Stimulated activated CD8-positive, alpha-beta memory T cell treated with anti-CD3 and anti-CD28 coated beads, Interleukin-7, amount 100 ng/mL, for 48 hours (primary cell): ENCODE data around the gene OR2A12.
A peak's percentile ranks its signal among the peaks of the same experiment; 100 is the strongest.
"Not testable (repeated sequence)": the region's sequence is repeated elsewhere in the genome, so short reads cannot be mapped to it uniquely, and the experiment has no call there.

Experiments
- DNase-seq, 2 donors: peaks; one replicate each; pipeline ENCODE4 v3.0.0-alpha.2; 2020; ENCODE audit warnings: low read depth in 1 of 2; ENCODE audit errors: extremely low read depth in 1 of 2

The OR2A12 gene

DNA sequence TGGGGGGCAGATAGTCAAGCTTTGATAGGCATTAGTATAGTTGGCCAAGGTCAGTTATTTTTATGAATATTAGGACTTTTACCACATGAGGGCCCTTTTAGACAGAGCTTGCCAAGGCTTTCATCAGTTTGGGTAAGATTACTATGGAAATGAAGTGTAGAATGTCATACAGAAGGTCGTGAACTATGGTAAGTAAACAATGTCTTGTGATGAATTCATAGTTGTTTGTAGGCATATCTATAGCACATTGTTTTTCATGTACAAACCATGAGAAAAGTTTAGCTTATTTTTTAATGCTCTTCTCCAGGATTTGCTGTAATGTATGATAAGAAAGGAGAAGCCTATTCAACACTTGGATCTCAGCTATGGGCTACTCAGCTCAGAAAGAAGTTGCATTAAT lies 27.6 kb downstream of the OR2A12 start:
- DNase-seq, result no peak

DNA sequence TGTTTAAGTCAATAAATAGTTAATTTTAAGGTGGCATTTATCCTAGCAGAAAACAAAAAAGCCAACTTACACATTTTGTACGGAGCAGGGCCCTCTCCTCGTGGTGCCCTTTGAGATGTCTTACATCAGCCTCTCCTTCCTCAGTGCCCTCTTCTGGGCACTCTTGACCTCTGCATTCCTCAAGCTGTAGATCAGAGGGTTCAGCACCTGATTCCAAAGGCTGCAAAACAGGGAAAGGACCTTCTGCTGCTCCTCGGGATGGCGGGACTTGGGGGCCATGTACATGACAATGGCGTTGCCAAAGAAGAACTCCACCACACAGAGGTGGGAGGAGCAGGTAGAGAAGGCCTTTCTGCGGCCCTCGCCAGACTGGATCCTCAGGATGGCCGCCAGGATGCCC lies 32.3 kb downstream of the OR2A12 start:
- no peak for DNase-seq

DNA sequence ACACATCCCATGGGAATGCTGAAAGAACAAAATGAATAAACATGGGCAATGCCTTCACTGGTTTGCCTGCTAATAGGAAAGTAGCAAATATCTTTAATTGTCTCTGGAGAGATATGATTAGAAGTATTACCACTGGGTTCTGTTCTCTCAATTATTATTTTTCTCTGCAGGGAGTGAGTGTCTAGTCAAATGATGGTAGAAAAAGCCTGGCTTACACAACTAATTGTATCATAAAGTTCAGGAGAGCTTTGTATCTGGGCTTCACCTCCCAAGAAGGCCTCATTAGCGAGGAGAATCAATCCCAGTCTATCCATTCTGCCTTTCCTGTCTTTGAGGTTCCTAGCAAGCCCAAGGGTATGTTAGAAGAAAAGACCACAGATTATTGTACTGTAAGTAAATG lies 36.8 kb downstream of the OR2A12 start, which contains the start of gene OR2A14:
TSS of gene OR2A14 (plus strand) at position 301 of the 400 bp plus-strand sequence. CDS start 5,937 bp downstream, outside the sequence.
- DNase-seq, result no peak

DNA sequence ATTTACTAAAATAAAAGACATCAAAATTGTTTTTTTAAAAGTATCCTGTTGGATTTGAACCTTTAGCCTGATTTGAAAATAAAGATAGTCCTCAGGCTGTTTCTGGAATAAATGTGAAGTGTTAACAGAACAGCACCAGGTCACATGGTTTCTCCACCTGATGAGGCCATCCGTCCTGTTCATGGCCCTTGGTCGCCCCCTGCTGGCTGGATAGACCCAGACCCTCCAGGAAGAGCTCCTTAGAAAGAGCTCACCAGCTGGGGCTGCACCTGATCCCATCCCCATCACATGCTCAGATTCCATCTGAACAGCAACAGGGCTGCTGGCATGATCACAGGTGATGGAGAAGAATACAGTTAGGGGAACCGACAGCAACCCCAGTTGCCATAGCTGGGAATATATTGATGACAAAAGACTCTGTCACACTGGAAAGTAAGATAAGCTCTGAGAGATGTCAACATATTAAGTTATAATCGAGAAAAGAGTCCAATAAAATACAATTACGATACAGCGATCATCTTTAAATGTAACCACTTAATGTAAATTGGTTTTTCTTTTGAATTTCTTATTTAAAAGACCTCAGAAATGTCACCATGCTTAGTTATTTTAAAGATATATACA lies 41.7 kb downstream of the OR2A12 start:
- DNase-seq, result peak; percentile 65 to 84

DNA sequence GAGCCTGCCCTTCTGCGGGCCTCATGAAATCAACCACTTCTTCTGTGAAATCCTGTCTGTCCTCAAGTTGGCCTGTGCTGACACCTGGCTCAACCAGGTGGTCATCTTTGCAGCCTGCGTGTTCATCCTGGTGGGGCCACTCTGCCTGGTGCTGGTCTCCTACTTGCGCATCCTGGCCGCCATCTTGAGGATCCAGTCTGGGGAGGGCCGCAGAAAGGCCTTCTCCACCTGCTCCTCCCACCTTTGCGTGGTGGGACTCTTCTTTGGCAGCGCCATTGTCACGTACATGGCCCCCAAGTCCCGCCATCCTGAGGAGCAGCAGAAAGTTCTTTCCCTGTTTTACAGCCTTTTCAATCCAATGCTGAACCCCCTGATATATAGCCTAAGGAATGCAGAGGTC lies 43.5 kb downstream of the OR2A12 start:
- DNase-seq, result not testable (repeated sequence)

DNA sequence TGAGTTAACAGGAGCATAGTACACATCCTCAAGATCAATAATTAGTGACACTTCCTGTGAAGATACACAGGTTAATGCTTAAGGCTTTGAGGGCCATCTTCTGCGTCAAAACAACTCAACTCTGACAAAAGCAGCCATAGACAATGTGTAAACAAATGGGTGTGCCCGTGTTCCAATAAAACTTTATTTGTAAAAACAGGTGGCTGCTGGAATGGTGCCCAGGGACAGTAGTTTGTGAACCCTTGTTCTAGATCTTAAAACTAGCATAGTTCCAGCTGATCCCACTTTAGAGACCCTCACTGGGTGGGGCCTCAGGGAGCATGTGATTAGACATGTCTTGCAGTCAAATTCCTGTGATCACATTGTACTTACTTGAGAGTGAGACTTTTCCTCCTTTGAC lies 44.7 kb downstream of the OR2A12 start:
- DNase-seq, result no peak

DNA sequence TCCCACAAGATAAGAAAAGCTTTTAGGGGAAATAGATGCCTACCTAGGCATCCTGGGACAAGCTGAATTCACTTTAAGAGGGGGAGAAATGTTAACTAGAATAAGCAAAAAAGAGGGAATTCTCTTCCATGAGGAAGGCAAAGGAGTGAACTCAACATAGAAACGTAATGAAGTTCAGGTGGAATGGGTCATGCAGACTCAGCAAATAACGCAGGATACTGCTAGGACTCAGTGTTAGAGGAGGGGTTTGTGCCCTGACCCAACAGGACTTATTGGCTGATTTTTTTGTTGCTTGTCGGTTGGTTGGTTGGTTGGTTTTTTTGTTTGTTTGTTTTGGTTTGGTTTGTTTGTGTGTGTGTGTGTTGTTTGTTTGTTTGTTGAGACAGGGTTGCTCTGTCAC lies 46.2 kb downstream of the OR2A12 start:
- DNase-seq, result no peak

DNA sequence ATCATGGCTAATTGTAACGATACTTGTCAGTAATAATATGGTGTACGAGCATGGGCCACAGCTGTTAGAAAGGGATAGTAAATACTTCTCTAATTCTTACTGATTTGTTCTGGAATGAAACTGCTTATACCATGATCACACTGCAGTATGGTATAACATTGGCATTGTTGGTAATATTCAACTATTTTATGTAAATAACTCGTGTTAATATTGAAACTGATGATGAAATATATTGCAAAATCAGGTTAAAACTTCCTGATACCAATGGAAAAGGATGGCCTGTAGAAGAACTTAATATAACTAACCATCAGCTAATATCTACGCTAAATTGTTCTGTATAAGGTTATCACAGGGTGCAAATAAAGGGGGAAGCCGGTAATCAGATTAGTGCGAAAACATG lies 47.2 kb downstream of the OR2A12 start:
- DNase-seq, result no peak

DNA sequence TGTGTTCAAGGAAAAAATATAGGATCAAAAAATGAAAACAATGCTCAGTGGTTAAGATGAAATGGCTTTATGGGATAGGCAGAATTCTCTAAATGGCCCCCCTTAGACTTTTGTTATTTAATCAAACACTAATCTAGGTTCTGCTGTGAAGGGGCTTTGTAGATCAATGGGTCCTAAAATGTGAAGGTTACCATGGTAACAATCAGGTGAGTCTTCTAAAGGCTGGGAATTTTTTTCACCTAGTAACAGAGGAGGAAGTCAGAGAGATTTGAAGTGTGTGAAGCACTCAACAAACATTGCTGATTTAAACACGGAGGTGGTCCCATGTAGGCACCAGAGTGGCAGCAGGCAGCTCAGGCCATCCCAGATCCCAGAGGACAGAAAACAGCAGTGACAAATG lies 48.0 kb downstream of the OR2A12 start:
- DNase-seq, result no peak

DNA sequence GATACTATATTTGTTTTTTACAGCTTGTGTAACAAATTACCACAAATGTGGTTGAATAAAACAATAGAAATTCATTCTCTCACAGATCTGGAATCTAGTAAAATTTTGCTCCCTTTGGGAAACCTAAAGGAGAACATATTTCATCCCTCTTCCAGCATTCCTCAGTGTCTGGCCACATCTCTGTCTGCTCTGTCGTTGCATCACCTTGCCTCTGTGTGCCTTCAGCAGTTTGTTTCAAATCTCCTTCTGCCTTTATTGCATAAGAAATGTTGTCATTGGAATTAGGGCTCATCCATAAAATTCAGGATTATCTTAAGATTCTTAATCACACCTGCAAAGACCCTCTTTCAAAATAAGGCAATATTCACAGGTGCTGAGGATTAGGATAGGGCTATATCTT lies 51.4 kb downstream of the OR2A12 start:
- DNase-seq, result no peak

DNA sequence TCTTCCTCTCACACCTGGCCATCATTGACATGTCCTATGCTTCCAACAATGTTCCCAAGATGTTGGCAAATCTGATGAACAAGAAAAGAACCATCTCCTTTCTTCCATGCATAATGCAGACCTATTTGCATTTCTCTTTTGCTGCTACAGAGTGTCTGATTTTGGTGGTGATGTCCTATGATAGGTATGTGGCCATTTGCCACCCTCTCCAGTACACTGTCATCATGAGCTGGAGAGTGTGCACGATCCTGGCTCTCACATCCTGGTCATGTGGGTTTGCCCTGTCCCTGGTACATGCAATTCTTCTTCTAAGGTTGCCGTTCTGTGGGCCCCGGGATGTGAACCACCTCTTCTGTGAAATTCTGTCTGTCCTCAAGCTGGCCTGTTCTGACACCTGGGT lies 56.1 kb downstream of the OR2A12 start:
- no peak for DNase-seq

DNA sequence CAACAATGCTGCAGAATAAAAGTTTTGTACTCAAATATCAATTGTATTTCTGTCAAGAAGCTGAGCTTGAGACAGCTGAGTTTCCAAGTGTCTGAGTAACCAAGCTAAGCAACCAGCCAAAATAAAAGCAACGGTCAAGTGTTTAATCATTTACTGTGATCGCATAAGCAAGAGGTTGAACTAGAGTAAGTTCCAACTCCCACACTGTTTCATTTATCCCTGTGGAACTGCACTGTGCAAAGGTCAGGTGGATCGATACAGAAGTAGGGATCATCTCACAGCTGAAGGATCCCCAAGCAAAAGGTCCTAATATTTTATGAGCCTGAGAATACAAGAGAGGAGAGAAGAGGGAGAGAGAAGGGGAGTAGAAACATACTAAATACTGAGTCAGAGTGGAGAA lies 58.3 kb downstream of the OR2A12 start:
- no peak for DNase-seq

DNA sequence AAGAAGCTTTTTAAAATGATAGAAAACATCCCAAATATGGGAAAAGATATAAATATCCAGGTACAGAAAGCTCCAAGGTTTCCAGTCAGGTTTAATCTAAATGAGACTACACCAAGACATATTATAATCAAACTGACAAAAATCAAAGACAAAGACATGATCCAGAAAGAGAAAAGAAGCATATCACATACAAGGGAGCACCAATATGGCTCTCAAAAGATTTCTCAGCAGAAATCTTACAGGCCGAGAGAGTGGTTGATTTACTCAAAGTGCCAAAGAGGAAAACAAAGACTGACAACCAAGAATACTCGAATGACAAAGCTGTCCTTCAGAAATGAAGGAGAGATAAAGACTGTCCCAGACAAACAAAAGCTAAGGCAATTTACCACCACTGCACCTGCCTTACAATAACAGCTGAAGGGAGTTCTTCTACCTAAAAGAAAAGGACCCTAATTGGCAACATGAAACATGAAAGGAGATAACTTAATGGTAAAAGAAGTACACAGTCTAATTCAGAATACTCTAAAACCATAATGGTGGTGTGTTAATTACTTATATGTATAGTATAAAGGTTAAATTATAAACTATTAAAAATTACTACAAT lies 62.2 kb downstream of the OR2A12 start:
- no peak for DNase-seq
